ENCODE measurements around the gene CYSRT1.

GRCh38 chr9:137212520-137212919 lies 12.5 kb upstream of the CYSRT1 start:
- TF ChIP-seq POLR2A (IDR thresholded peaks at IDR 0.05; ENCODE audit: low read depth, low read length) (no peak), POLR2AphosphoS5 (IDR thresholded peaks at IDR 0.05; ENCODE audit: low read depth, low read length) (no peak)
